WTC11 (cell line): Measurements from ENCODE around the gene RPTOR. TPM values are rescaled to one million over a fixed set of nuclear protein-coding genes. Genes with fewer than 3 reads are reported as not detected.

Experiments
- ATAC-seq: fragments of 200-7000 bp; cut with Tn5 transposase; 2 replicates; pipeline ENCODE4 v1.10.0; 2021; ENCODE audit warnings: mild to moderate bottlenecking, moderate library complexity
- CTCF ChIA-PET: fragments of 300-600 bp; sonication (Branson Sonifier 250); formaldehyde crosslinking; loops from one replicate; lab custom pipeline; 2021; ENCODE audit warnings: antibody characterized with exemption; lab: Charles Lee
- POLR2A ChIA-PET: fragments of 350-600 bp; sonication (Branson Sonifier 250); formaldehyde crosslinking; loops from one replicate; lab custom pipeline; 2021; ENCODE audit warnings: antibody characterized with exemption; lab: Charles Lee
- DNase-seq: peaks from one replicate; pipeline ENCODE4 v3.0.0; 2021; ENCODE audit warnings: low spot score
- H3K27ac Mint-ChIP-seq: 2 replicates; pipeline ENCODE4 v1.8.0; 2021; ENCODE audit warnings: mixed read lengths
- H3K27me3 Mint-ChIP-seq: 2 replicates; pipeline ENCODE4 v1.8.0; 2021; ENCODE audit warnings: low read depth, mild to moderate bottlenecking, moderate library complexity, mixed read lengths
- H3K36me3 Mint-ChIP-seq: 2 replicates; pipeline ENCODE4 v1.8.0; 2021; ENCODE audit warnings: mixed read lengths
- H3K4me1 Mint-ChIP-seq: 2 replicates; pipeline ENCODE4 v1.8.0; 2022; ENCODE audit warnings: mixed read lengths
- H3K4me3 Mint-ChIP-seq: 2 replicates; pipeline ENCODE4 v1.8.0; 2021; ENCODE audit warnings: mild to moderate bottlenecking, moderate library complexity, mixed read lengths
- H3K9me3 Mint-ChIP-seq: 2 replicates; pipeline ENCODE4 v1.8.0; 2021; ENCODE audit warnings: mixed read lengths
- ARID4B ChIP-seq: sonication (generic); formaldehyde crosslinking; IDR thresholded peaks from 2 replicates; pipeline ENCODE4 v1.8.0; 2023; ENCODE audit warnings: missing genetic modification reagents, mild to moderate bottlenecking, borderline replicate concordance
- CREB1 ChIP-seq: sonication (generic); formaldehyde crosslinking; IDR thresholded peaks from 2 replicates; pipeline ENCODE4 v1.8.0; 2023; ENCODE audit warnings: mild to moderate bottlenecking, missing genetic modification reagents
- CREM ChIP-seq: sonication (generic); formaldehyde crosslinking; IDR thresholded peaks from 2 replicates; pipeline ENCODE4 v1.8.1; 2022; ENCODE audit warnings: mild to moderate bottlenecking, missing genetic modification reagents, moderate library complexity
- ERG ChIP-seq: fragments of 250-450 bp; sonication (Bioruptor Pico); IDR thresholded peaks from 2 replicates; pipeline ENCODE4 v1.8.0; 2021; ENCODE audit warnings: mild to moderate bottlenecking
- GRHL2 ChIP-seq: fragments of 250-450 bp; sonication (Bioruptor Pico); IDR thresholded peaks from 2 replicates; pipeline ENCODE4 v1.8.0; 2022; ENCODE audit warnings: mild to moderate bottlenecking, moderate library complexity; ENCODE audit not compliant: insufficient replicate concordance, severe bottlenecking
- IRF1 ChIP-seq: sonication (generic); formaldehyde crosslinking; IDR thresholded peaks from 2 replicates; pipeline ENCODE4 v1.8.0; 2023; ENCODE audit warnings: missing genetic modification reagents
- JUN ChIP-seq: sonication (generic); formaldehyde crosslinking; IDR thresholded peaks from 2 replicates; pipeline ENCODE4 v1.8.0; 2023; ENCODE audit warnings: mild to moderate bottlenecking, missing genetic modification reagents
- MAX ChIP-seq: sonication (generic); formaldehyde crosslinking; IDR thresholded peaks from 2 replicates; pipeline ENCODE4 v1.8.0; 2022; ENCODE audit warnings: mild to moderate bottlenecking, missing genetic modification reagents
- MXD4 ChIP-seq: fragments of 250-450 bp; sonication (Bioruptor Pico); IDR thresholded peaks from 2 replicates; pipeline ENCODE4 v1.8.0; 2021; ENCODE audit warnings: mild to moderate bottlenecking, moderate library complexity, borderline replicate concordance
- NFYB ChIP-seq: sonication (generic); formaldehyde crosslinking; conservative IDR thresholded peaks from 2 replicates; pipeline ENCODE4 v1.8.0; 2022; ENCODE audit warnings: low read depth, missing genetic modification reagents
- SOX15 ChIP-seq: fragments of 250-450 bp; sonication (Bioruptor Pico); IDR thresholded peaks from 2 replicates; pipeline ENCODE4 v1.9.0; 2021; ENCODE audit warnings: mild to moderate bottlenecking
- SP1 ChIP-seq: sonication (generic); formaldehyde crosslinking; conservative IDR thresholded peaks from 2 replicates; pipeline ENCODE4 v1.8.1; 2022; ENCODE audit warnings: missing genetic modification reagents
- TCF7 ChIP-seq: sonication (generic); formaldehyde crosslinking; IDR thresholded peaks from 2 replicates; pipeline ENCODE4 v1.8.0; 2022; ENCODE audit warnings: mild to moderate bottlenecking, low read depth, missing genetic modification reagents, moderate library complexity
- ZBTB21 ChIP-seq: sonication (generic); formaldehyde crosslinking; IDR thresholded peaks from 2 replicates; pipeline ENCODE4 v1.8.1; 2023; ENCODE audit warnings: mild to moderate bottlenecking, missing genetic modification reagents, borderline replicate concordance
- ZNF138 ChIP-seq: sonication (generic); formaldehyde crosslinking; conservative IDR thresholded peaks from 2 replicates; pipeline ENCODE4 v1.8.1; 2022; ENCODE audit warnings: mild to moderate bottlenecking, moderate library complexity, missing genetic modification reagents
- ZNF219 ChIP-seq: sonication (generic); formaldehyde crosslinking; IDR thresholded peaks from 2 replicates; pipeline ENCODE4 v1.8.0; 2023; ENCODE audit warnings: missing genetic modification reagents, mild to moderate bottlenecking, borderline replicate concordance
- ZNF263 ChIP-seq: sonication (generic); formaldehyde crosslinking; IDR thresholded peaks from 2 replicates; pipeline ENCODE4 v1.8.1; 2022; ENCODE audit warnings: low read depth, mild to moderate bottlenecking, moderate library complexity, missing genetic modification reagents
- ZNF423 ChIP-seq: fragments of 250-450 bp; sonication (Bioruptor Pico); IDR thresholded peaks from 2 replicates; pipeline ENCODE4 v2.1.2; 2022; ENCODE audit warnings: mild to moderate bottlenecking, moderate library complexity
- ZNF425 ChIP-seq: fragments of 250-450 bp; sonication (Bioruptor Pico); conservative IDR thresholded peaks from 2 replicates; pipeline ENCODE4 v1.9.0; 2021; ENCODE audit warnings: mild to moderate bottlenecking
- total RNA-seq: library from RNA; stranded (reverse); gene quantifications from 3 replicates; pipeline ENCODE4 v1.2.3, GENCODE V29; 2021

RPTOR gene
- total RNA-seq, 1 experiment from 2014 or later, result 41.0 TPM

DNA sequence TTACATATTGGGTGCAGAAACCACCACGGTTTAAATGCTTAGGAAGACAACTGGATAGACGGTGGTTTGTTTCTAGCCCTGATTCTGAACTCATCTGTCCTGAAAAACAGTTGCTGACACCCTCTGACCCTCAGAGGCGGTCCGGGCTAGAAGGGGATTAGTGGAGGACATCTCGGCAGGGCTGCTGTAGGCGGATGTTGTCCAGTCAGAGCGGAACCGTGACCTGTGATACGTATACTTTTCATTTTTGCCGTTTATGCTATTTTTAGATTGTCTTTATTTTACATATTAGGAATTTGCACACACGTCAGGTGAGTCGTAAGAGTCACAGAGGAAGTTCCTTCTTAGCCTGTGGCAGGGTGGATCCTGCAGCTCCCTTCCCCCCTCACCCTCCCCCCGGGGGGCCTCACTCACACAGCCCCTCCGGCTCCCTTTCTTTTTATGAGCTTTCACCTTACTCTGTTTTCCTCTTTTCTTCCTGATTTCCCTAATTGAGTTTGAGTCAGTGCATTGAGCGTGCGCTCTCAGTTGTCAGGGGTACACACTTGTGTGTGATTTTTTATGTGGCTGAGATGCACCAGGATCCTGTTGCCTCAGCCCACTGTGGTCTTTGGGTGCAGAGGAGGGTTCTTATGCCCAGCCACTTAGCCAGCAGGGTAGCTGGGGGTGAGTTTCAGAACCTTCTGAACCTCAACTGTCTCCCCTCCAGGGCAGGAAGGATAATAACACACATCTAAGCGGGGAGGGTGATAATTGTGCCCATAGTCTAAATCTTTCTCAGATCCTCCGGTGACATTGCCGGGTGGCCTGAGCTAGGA lies 236.0 kb downstream of the RPTOR start:
- no peaks in the 10 kb centered on the region for H3K9me3 Mint-ChIP-seq
- H3K4me3 Mint-ChIP-seq, result no peak overlapping the region
- no peak for DNase-seq
- peak overlapping the region; percentile 81 for H3K27ac Mint-ChIP-seq
- ATAC-seq, result no peak
- TF ChIP-seq GRHL2 (CRISPR knock-in tag) (no peak), MXD4 (CRISPR knock-in tag) (no peak), CREM (CRISPR knock-in tag) (no peak), MAX (CRISPR knock-in tag) (no peak), SP1 (CRISPR knock-in tag) (no peak), ZNF219 (CRISPR knock-in tag) (no peak), ZNF138 (no peak), SOX15 (CRISPR knock-in tag) (no peak), ARID4B (CRISPR knock-in tag) (no peak), ZNF425 (no peak), ZBTB21 (CRISPR knock-in tag) (no peak), ZNF423 (CRISPR knock-in tag) (no peak), ERG (CRISPR knock-in tag) (no peak), JUN (CRISPR knock-in tag) (no peak), ZNF263 (CRISPR knock-in tag) (no peak), IRF1 (CRISPR knock-in tag) (no peak), TCF7 (CRISPR knock-in tag) (no peak), NFYB (no peak), CREB1 (no peak)
- peaks cover 4% of the 10 kb centered on the region for H3K36me3 Mint-ChIP-seq
- CTCF ChIA-PET, result no interaction called here
- no peaks in the 10 kb centered on the region for H3K27me3 Mint-ChIP-seq
- POLR2A ChIA-PET, result interaction anchor here (1.0 kb wide), 1 partner anchor 10 kb away, joined by 3 read pairs; no protein-coding TSS in a partner anchor
- peaks cover 36% of the 10 kb centered on the region for H3K4me1 Mint-ChIP-seq
